ENCODE measurements around the gene DSG4. TPM values are rescaled to one million over a fixed set of nuclear protein-coding genes. Genes with fewer than 3 reads are reported as not detected.

The DSG4 gene
- total RNA-seq, 2 donors from 2014 or later = not detected

DNA sequence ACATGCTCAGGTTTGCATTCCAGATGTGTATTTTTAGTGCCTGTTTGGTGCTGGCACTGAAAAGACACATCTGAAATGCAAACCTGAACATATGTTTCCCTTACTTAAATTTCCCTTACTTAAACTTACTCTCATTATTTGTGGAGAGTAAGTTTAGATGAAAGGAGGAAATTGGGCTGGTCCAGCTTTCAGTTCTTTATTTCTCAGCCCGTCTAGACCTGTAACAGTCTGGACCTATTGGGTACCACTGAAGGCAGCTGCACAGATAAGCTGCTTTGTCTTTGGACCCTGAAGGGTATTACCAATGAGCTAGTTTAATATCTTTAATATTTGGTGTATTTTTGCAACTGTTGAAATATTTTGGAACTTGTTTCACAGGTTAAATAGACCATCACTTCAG lies 54.0 kb downstream of the DSG4 start:
- Histone ChIP-seq H3K9me3 (ENCODE audit: control insufficient read depth, low read length) (no peaks in the 10 kb centered on the region), H3K9ac (ENCODE audit: extremely low read depth, low read length, poor library complexity, severe bottlenecking) (no peak overlapping the region), H3K4me1 (ENCODE audit: control insufficient read depth, insufficient read depth, low read length) (no peaks in the 10 kb centered on the region), H3K4me3 (ENCODE audit: low read length) (no peak overlapping the region), H3K27ac (ENCODE audit: low read depth, low read length) (no peak overlapping the region), H3K27me3 (ENCODE audit: control insufficient read depth, insufficient read depth, low read length, poor library complexity, severe bottlenecking) (no peaks in the 10 kb centered on the region), H3K36me3 (ENCODE audit: control insufficient read depth, insufficient read depth, low read length) (no peaks in the 10 kb centered on the region)
- no peaks in the 10 kb centered on the region for H3K4me1 Mint-ChIP-seq
- H3K4me3 Mint-ChIP-seq = no peak overlapping the region
- 89 to 100% methylated on average over 1 of the region's 1 CpG for WGBS, 2 experiments (ENCODE audit: insufficient coverage in 1 of 2, insufficient read length in 1 of 2)
- no peaks in the 10 kb centered on the region for H3K27me3 Mint-ChIP-seq (ENCODE audit: insufficient read depth)
- H3K27ac Mint-ChIP-seq = no peak overlapping the region
- no peak for DNase-seq
- peaks cover 17% of the 10 kb centered on the region for H3K9me3 Mint-ChIP-seq
- no peaks in the 10 kb centered on the region for H3K36me3 Mint-ChIP-seq (ENCODE audit: low read depth)
- TF ChIP-seq, protein P1, sequence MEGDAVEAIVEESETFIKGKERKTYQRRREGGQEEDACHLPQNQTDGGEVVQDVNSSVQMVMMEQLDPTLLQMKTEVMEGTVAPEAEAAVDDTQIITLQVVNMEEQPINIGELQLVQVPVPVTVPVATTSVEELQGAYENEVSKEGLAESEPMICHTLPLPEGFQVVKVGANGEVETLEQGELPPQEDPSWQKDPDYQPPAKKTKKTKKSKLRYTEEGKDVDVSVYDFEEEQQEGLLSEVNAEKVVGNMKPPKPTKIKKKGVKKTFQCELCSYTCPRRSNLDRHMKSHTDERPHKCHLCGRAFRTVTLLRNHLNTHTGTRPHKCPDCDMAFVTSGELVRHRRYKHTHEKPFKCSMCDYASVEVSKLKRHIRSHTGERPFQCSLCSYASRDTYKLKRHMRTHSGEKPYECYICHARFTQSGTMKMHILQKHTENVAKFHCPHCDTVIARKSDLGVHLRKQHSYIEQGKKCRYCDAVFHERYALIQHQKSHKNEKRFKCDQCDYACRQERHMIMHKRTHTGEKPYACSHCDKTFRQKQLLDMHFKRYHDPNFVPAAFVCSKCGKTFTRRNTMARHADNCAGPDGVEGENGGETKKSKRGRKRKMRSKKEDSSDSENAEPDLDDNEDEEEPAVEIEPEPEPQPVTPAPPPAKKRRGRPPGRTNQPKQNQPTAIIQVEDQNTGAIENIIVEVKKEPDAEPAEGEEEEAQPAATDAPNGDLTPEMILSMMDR (conservative IDR thresholded peaks at IDR 0.05) = no peak

DNA sequence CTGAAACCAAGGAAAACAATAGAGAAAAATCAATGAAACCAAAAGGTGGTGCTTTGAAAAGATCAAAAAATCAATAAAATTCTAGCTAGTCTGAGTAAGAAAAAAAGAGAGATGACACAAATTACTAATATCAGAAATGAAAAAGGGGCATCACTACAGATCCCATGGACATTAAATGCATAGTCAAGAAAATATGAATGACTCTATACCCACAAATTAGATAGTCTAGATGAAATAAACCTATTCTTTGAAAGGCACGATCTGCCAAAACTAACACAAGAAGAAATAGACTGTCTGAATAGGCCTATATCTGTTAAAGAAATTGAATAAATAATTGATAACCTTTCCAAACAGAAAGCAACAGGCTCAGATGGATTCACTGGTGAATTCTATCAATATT lies 55.7 kb downstream of the DSG4 start:
- Mint-ChIP-seq H3K36me3 (ENCODE audit: low read depth) (no peaks in the 10 kb centered on the region), H3K4me1 (no peaks in the 10 kb centered on the region), H3K27me3 (ENCODE audit: insufficient read depth) (no peaks in the 10 kb centered on the region), H3K4me3 (no peak overlapping the region), H3K27ac (no peak overlapping the region), H3K9me3 (peaks cover 17% of the 10 kb centered on the region)
- Histone ChIP-seq H3K27ac (ENCODE audit: low read depth, low read length) (no peak overlapping the region), H3K27me3 (ENCODE audit: control insufficient read depth, insufficient read depth, low read length, poor library complexity, severe bottlenecking) (no peaks in the 10 kb centered on the region), H3K36me3 (ENCODE audit: control insufficient read depth, insufficient read depth, low read length) (no peaks in the 10 kb centered on the region), H3K9me3 (ENCODE audit: control insufficient read depth, low read length) (no peaks in the 10 kb centered on the region), H3K4me1 (ENCODE audit: control insufficient read depth, insufficient read depth, low read length) (no peaks in the 10 kb centered on the region), H3K4me3 (ENCODE audit: low read length) (no peak overlapping the region), H3K9ac (ENCODE audit: extremely low read depth, low read length, poor library complexity, severe bottlenecking) (no peak overlapping the region)
- WGBS, 2 experiments (ENCODE audit: insufficient coverage in 1 of 2, insufficient read length in 1 of 2) = no CpG with 5 or more reads among the region's 1 CpG
- no peak for DNase-seq
- TF ChIP-seq, protein P1 (conservative IDR thresholded peaks at IDR 0.05) = no peak

- H3K4me1 Mint-ChIP-seq = no peaks in the 10 kb centered on the region
- H3K27ac ChIP-seq (ENCODE audit: low read depth, low read length) = no peak overlapping the region
- no peak overlapping the region for H3K27ac Mint-ChIP-seq
- H3K36me3 Mint-ChIP-seq (ENCODE audit: low read depth) = no peaks in the 10 kb centered on the region
- H3K27me3 ChIP-seq (ENCODE audit: control insufficient read depth, insufficient read depth, low read length, poor library complexity, severe bottlenecking) = no peaks in the 10 kb centered on the region
- H3K4me3 ChIP-seq (ENCODE audit: low read length) = no peak overlapping the region
- H3K9me3 Mint-ChIP-seq = peaks cover 12% of the 10 kb centered on the region
- no peaks in the 10 kb centered on the region for H3K27me3 Mint-ChIP-seq (ENCODE audit: insufficient read depth)
- no peaks in the 10 kb centered on the region for H3K9me3 ChIP-seq (ENCODE audit: control insufficient read depth, low read length)
- DNase-seq = peak; percentile 53
- no peaks in the 10 kb centered on the region for H3K36me3 ChIP-seq (ENCODE audit: control insufficient read depth, insufficient read depth, low read length)
- no peaks in the 10 kb centered on the region for H3K4me1 ChIP-seq (ENCODE audit: control insufficient read depth, insufficient read depth, low read length)
- TF ChIP-seq, protein P1 (conservative IDR thresholded peaks at IDR 0.05) = peak; percentile 27
- no peak overlapping the region for H3K9ac ChIP-seq (ENCODE audit: extremely low read depth, low read length, poor library complexity, severe bottlenecking)
- WGBS, 2 experiments (ENCODE audit: insufficient coverage in 1 of 2, insufficient read length in 1 of 2) = 89 to 91% methylated on average over 2 to 3 of the region's 3 CpGs
- no peak overlapping the region for H3K4me3 Mint-ChIP-seq
Measured at GRCh38 chr18:31436825-31437224, 60.2 kb downstream of the DSG4 start.
